Left lung (tissue), 10 donors: ENCODE results near the gene KDM2A. TPM values are rescaled to one million over a fixed set of nuclear protein-coding genes. Genes with fewer than 3 reads are reported as not detected.

Source experiments
- ATAC-seq: fragments of 200-7000 bp; cut with Tn5 transposase; one replicate; pipeline ENCODE4 v1.9.1; 2020; ENCODE audit warnings: moderate library complexity
- DNase-seq, 4 donors: peaks; one replicate each; pipeline ENCODE4 v3.0.0-alpha.2; 2013 to 2020
- H3K27ac ChIP-seq, 2 donors: fragments of 200-600 bp; sonication (generic) in 1 of 2; one replicate each; pipeline versions ENCODE4 v1.5.0 to v1.8.0; 2020 to 2021
- H3K27me3 ChIP-seq, 2 donors: fragments of 200-600 bp; sonication (generic) in 1 of 2; one replicate each; pipeline versions ENCODE4 v1.5.0 to v1.8.0; 2020 to 2021
- H3K36me3 ChIP-seq, 2 donors: fragments of 200-600 bp; sonication (generic) in 1 of 2; one replicate each; pipeline versions ENCODE4 v1.5.0 to v1.8.0; 2020 to 2021
- H3K4me1 ChIP-seq, 2 donors: fragments of 200-600 bp; one replicate each; pipeline ENCODE4 v1.8.0; 2021
- H3K4me3 ChIP-seq, 2 donors: fragments of 200-600 bp; sonication (generic) in 1 of 2; one replicate each; pipeline versions ENCODE4 v1.5.0 to v1.8.0; 2020 to 2021; ENCODE audit warnings: mild to moderate bottlenecking in 1 of 2
- H3K9me3 ChIP-seq, 2 donors: fragments of 200-600 bp; sonication (generic) in 1 of 2; one replicate each; pipeline versions ENCODE4 v1.5.0 to v1.8.0; 2020 to 2021
- CTCF ChIP-seq, 2 donors: fragments of 200-600 bp; sonication (generic) in 1 of 2; IDR thresholded peaks; one replicate each; pipeline versions ENCODE4 v1.5.0 to v1.8.0; 2021; ENCODE audit warnings: antibody characterized with exemption in 2 of 2
- intact Hi-C, 2 donors: fragments of 100-400 bp; cut with DNase I; formaldehyde crosslinking; loops; one replicate each; pipeline versions ENCODE4 v1.11.2 to v1.14.2; 2022
- polyA plus RNA-seq, 6 donors: library from polyadenylated mRNA; unstranded; fragments of 120-200 nt; gene quantifications; one replicate each; pipeline ENCODE4 v1.2.1, GENCODE V29; 2013; ENCODE audit not compliant: insufficient read length in 6 of 6
- total RNA-seq, 2 donors: library from RNA; stranded (reverse); fragmentation: NEBNext Ultra II Directional; extraction: Animal tissue kit (Norgen Biotek cat#: 25700); gene quantifications; one replicate each; pipeline ENCODE4 v1.2.1, GENCODE V29; 2021
- donor health status: DM: no; HTN: yes; CAD: no.
- donor health status: DM: no; HTN: no; CAD: no.

KDM2A gene
- total and polyA plus RNA-seq, 8 donors, result 71.0 to 87.0 (median 80.3) TPM

- TF ChIP-seq CTCF (IDR thresholded peaks at IDR 0.05), result no peak
- H3K27ac ChIP-seq, result peak within 1 kb of the TSS; percentile 71 to 88
- H3K36me3 ChIP-seq, result peaks cover 3 to 56% of the 10 kb centered on the region in 2 donors
- DNase-seq, result peak; percentile 39 to 98 (median 78)
- intact Hi-C loops, result no loop called here
- H3K9me3 ChIP-seq, result no peaks in the 10 kb centered on the region
- H3K4me3 ChIP-seq, result peak within 1 kb of the TSS; percentile 84 to 92
- H3K27me3 ChIP-seq, result no peaks in the 10 kb centered on the region
- peak; percentile 96 for ATAC-seq
- peaks cover 13 to 44% of the 10 kb centered on the region in 2 donors for H3K4me1 ChIP-seq
These were observed 184.2 kb downstream of the KDM2A start, which contains the start of gene SSH3 for GRCh38 chr11:67303132-67303834. Gene SSH3, plus strand, starts transcription at chr11:67303530. Its CDS starts 96 bp downstream, at chr11:67303626.

- DNase-seq (peak in 2 of 4 donors; percentile 48 to 89), ATAC-seq (peak; percentile 46)
- Histone ChIP-seq H3K9me3 (no peaks in the 10 kb centered on the region), H3K4me3 (peak overlapping the region; percentile 84 to 92), H3K27ac (peak overlapping the region; percentile 71 to 88), H3K4me1 (peaks cover 13 to 44% of the 10 kb centered on the region in 2 donors), H3K36me3 (peaks cover 3 to 56% of the 10 kb centered on the region in 2 donors), H3K27me3 (no peaks in the 10 kb centered on the region)
- no peak for TF ChIP-seq CTCF (IDR thresholded peaks at IDR 0.05)
- intact Hi-C loops, result no loop called here
These were observed 184.9 kb downstream of the KDM2A start for GRCh38 chr11:67303835-67304411.

- Histone ChIP-seq H3K27me3 (no peaks in the 10 kb centered on the region), H3K9me3 (no peaks in the 10 kb centered on the region), H3K4me3 (peak overlapping the region; percentile 84 to 92), H3K27ac (no peak overlapping the region), H3K36me3 (peaks cover under 1 to 56% of the 10 kb centered on the region in 2 donors), H3K4me1 (peaks cover 13 to 44% of the 10 kb centered on the region in 2 donors)
- intact Hi-C loops, result no loop called here
- ATAC-seq (no peak), DNase-seq (peak in 1 of 4 donors; percentile 51)
- TF ChIP-seq CTCF (IDR thresholded peaks at IDR 0.05), result no peak
These were observed 185.5 kb downstream of the KDM2A start for GRCh38 chr11:67304511-67305113.

- no peak for DNase-seq
- no peak for TF ChIP-seq CTCF (IDR thresholded peaks at IDR 0.05)
- peaks cover 0 to 55% of the 10 kb centered on the region in 2 donors for H3K36me3 ChIP-seq
- no peak overlapping the region for H3K27ac ChIP-seq
- H3K27me3 ChIP-seq, result no peaks in the 10 kb centered on the region
- H3K9me3 ChIP-seq, result no peaks in the 10 kb centered on the region
- H3K4me3 ChIP-seq, result no peak overlapping the region
- peaks cover 9 to 35% of the 10 kb centered on the region in 2 donors for H3K4me1 ChIP-seq
- no peak for ATAC-seq
- intact Hi-C loops, result no loop called here
These were observed 187.9 kb downstream of the KDM2A start for GRCh38 chr11:67306769-67307544.
